ENCODE data around the gene PMS2.
"Not testable (repeated sequence)": the region's sequence is repeated elsewhere in the genome, so short reads cannot be mapped to it uniquely, and the experiment has no call there.

PMS2 gene

GRCh38 chr7:6015917-6016652 lies 7.2 kb upstream of the PMS2 start:
- DNase-seq (ENCODE audit: low read depth) = no peak

GRCh38 chr7:6012355-6013104 lies 3.7 kb upstream of the PMS2 start:
- no peak for DNase-seq (ENCODE audit: low read depth)

- no peak for DNase-seq (ENCODE audit: low read depth)
These were observed 2.7 kb upstream of the PMS2 start for GRCh38 chr7:6011541-6011940.

- not testable (repeated sequence) for DNase-seq (ENCODE audit: low read depth)
These were observed 1.5 kb upstream of the PMS2 start for GRCh38 chr7:6010370-6010769.

- DNase-seq (ENCODE audit: low read depth) = not testable (repeated sequence)
These were observed 836 bp downstream of the PMS2 start for GRCh38 chr7:6007835-6008590.

- DNase-seq (ENCODE audit: low read depth) = no peak
These were observed 1.5 kb downstream of the PMS2 start for GRCh38 chr7:6007386-6007785.

- peak; percentile 41 for DNase-seq (ENCODE audit: low read depth)
These were observed 11.5 kb downstream of the PMS2 start for GRCh38 chr7:5997210-5997808.

- DNase-seq (ENCODE audit: low read depth) = not testable (repeated sequence)
These were observed 21.8 kb downstream of the PMS2 start for GRCh38 chr7:5987061-5987460.

- not testable (repeated sequence) for DNase-seq (ENCODE audit: low read depth)
These were observed 29.1 kb downstream of the PMS2 start for GRCh38 chr7:5979680-5980314.

GRCh38 chr7:5973580-5973979 lies 35.3 kb downstream of the PMS2 start:
- not testable (repeated sequence) for DNase-seq (ENCODE audit: low read depth)

- DNase-seq (ENCODE audit: low read depth) = not testable (repeated sequence)
These were observed 38.4 kb downstream of the PMS2 start, which contains the start of gene RSPH10B for GRCh38 chr7:5970347-5970911. TSS of gene RSPH10B (minus strand) at chr7:5970689. CDS start at chr7:5967116, 3,573 bp downstream.

- not testable (repeated sequence) for DNase-seq (ENCODE audit: low read depth)
These were observed 45.0 kb downstream of the PMS2 start for GRCh38 chr7:5963810-5964209.

GRCh38 chr7:5963205-5963604 lies 45.6 kb downstream of the PMS2 start:
- DNase-seq (ENCODE audit: low read depth) = not testable (repeated sequence)

- not testable (repeated sequence) for DNase-seq (ENCODE audit: low read depth)
These were observed 73.9 kb downstream of the PMS2 start for GRCh38 chr7:5934945-5935450.

GRCh38 chr7:5931905-5932644 lies 76.8 kb downstream of the PMS2 start:
- DNase-seq (ENCODE audit: low read depth) = not testable (repeated sequence)

- DNase-seq (ENCODE audit: low read depth) = not testable (repeated sequence)
These were observed 77.6 kb downstream of the PMS2 start for GRCh38 chr7:5931250-5931649.

- DNase-seq (ENCODE audit: low read depth) = not testable (repeated sequence)
These were observed 78.6 kb downstream of the PMS2 start for GRCh38 chr7:5930290-5930689.

GRCh38 chr7:5926263-5926870 lies 82.5 kb downstream of the PMS2 start:
- not testable (repeated sequence) for DNase-seq (ENCODE audit: low read depth)

- not testable (repeated sequence) for DNase-seq (ENCODE audit: low read depth)
These were observed 84.2 kb downstream of the PMS2 start for GRCh38 chr7:5924630-5925029.

- not testable (repeated sequence) for DNase-seq (ENCODE audit: low read depth)
These were observed 84.7 kb downstream of the PMS2 start for GRCh38 chr7:5924180-5924579.
